Central memory CD4-positive, alpha-beta T cell (primary cell): ENCODE results near the gene NUBP2.

Experiments
- DNase-seq: peaks from one replicate; pipeline ENCODE4 v3.0.0; 2022

Gene NUBP2

GRCh38 chr16:1812732-1813163 is 30.0 kb downstream of the NUBP2 start:
- DNase-seq, result peak; percentile 22

GRCh38 chr16:1815461-1815860 is 32.7 kb downstream of the NUBP2 start:
- no peak for DNase-seq

- no peak for DNase-seq
These were observed 33.9 kb downstream of the NUBP2 start for GRCh38 chr16:1816396-1817275.

- no peak for DNase-seq
These were observed 34.5 kb downstream of the NUBP2 start for GRCh38 chr16:1817276-1817589.

GRCh38 chr16:1817716-1818115 is 35.0 kb downstream of the NUBP2 start:
- DNase-seq, result no peak

- no peak for DNase-seq
These were observed 35.6 kb downstream of the NUBP2 start for GRCh38 chr16:1818204-1818872.

- no peak for DNase-seq
These were observed 36.2 kb downstream of the NUBP2 start for GRCh38 chr16:1818873-1819525.

GRCh38 chr16:1819611-1820010 is 36.9 kb downstream of the NUBP2 start:
- DNase-seq, result no peak

- DNase-seq, result no peak
These were observed 37.6 kb downstream of the NUBP2 start for GRCh38 chr16:1820096-1820945.

- DNase-seq, result no peak
These were observed 38.2 kb downstream of the NUBP2 start for GRCh38 chr16:1820946-1821290.

GRCh38 chr16:1821861-1822611 is 39.3 kb downstream of the NUBP2 start:
- no peak for DNase-seq

- no peak for DNase-seq
These were observed 40.0 kb downstream of the NUBP2 start for GRCh38 chr16:1822801-1823200.

- no peak for DNase-seq
These were observed 41.1 kb downstream of the NUBP2 start for GRCh38 chr16:1823821-1824220.

- no peak for DNase-seq
These were observed 42.7 kb downstream of the NUBP2 start for GRCh38 chr16:1825381-1825863.

GRCh38 chr16:1825864-1826690 is 43.3 kb downstream of the NUBP2 start:
- peak; percentile 82 for DNase-seq

GRCh38 chr16:1826691-1827573 is 44.2 kb downstream of the NUBP2 start, which contains the start of the genes FAHD1 and HAGH:
Gene FAHD1 (plus strand): TSS chr16:1827206. CDS start chr16:1827239, 33 bp downstream.
Gene HAGH (minus strand): TSS chr16:1826825. CDS start chr16:1826787, 38 bp downstream.
- peak; percentile 91 for DNase-seq

GRCh38 chr16:1828645-1829410 is 46.1 kb downstream of the NUBP2 start:
- DNase-seq, result no peak

- no peak for DNase-seq
These were observed 47.5 kb downstream of the NUBP2 start for GRCh38 chr16:1830213-1830612.
